ENCODE data around the gene ADARB2. TPM values are rescaled to one million over a fixed set of nuclear protein-coding genes. Genes with fewer than 3 reads are reported as not detected.

ADARB2 gene
- total and polyA plus RNA-seq, 10 of the 15 experiments (the other 5 are each of a cell fraction or from before 2014, with no cell fraction given), result 0.02 to 4.1 (median 0.76) TPM

- ChIA-PET SMC1A (ENCODE audit: uncharacterized antibody, unreplicated experiment) (no interaction called here), POLR2A (no interaction called here), RAD21 (ENCODE audit: unreplicated experiment) (no interaction called here), CTCF (no interaction called here)
- ATAC-seq, result no peak
- TF ChIP-seq STAT3 (IDR thresholded peaks at IDR 0.05; ENCODE audit: low read depth, low read length), result no peak
- intact Hi-C loops (cut with micrococcal nuclease; ENCODE audit: unreplicated experiment), result no loop called here
- no peak overlapping the region for H3K9ac ChIP-seq (ENCODE audit: control insufficient read depth, insufficient read depth, low read length)
- no peak overlapping the region for H3K4me2 ChIP-seq (ENCODE audit: control insufficient read depth, insufficient read depth)
- H4K20me1 ChIP-seq (ENCODE audit: control insufficient read depth, insufficient read depth), result no peaks in the 10 kb centered on the region
- H3K27me3 ChIP-seq (replicated peaks in 1 of 2; ENCODE audit: control insufficient read depth in 2 of 2, insufficient read depth in 2 of 2, low read length in 1 of 2), result no peaks in the 10 kb centered on the region
- DNase-seq (ENCODE audit: low read depth, low spot score), result no peak
- H3K79me2 ChIP-seq (ENCODE audit: control insufficient read depth, insufficient read depth, low read length), result no peaks in the 10 kb centered on the region
- WGBS (ENCODE audit: insufficient coverage, insufficient replicate concordance, low lambda C conversion rate, missing lambda C conversion rate), result 48% methylated on average over 14 of the region's 14 CpGs
- H3K4me3 ChIP-seq, result no peak overlapping the region
- H3K9me3 ChIP-seq (replicated peaks; ENCODE audit: control insufficient read depth, insufficient read depth, low read length), result no peaks in the 10 kb centered on the region
- in situ Hi-C loops (cut with MboI), result no loop called here
- no peak overlapping the region for H2AFZ ChIP-seq (ENCODE audit: control insufficient read depth, low read depth, low read length)
- H3K27ac ChIP-seq (ENCODE audit: control insufficient read depth, insufficient read depth), result no peak overlapping the region
- no peak for FAIRE-seq
- no TSS peak for BruUV-seq (replicated peaks)
- H3K4me1 ChIP-seq (ENCODE audit: control insufficient read depth, insufficient read depth, low read length), result no peaks in the 10 kb centered on the region
- H3K36me3 ChIP-seq (ENCODE audit: control insufficient read depth in 2 of 2, insufficient read depth in 2 of 2, low read length in 1 of 2), result no peaks in the 10 kb centered on the region
These were observed 508.8 kb downstream of the ADARB2 start for GRCh38 chr10:1228467-1228975.

GRCh38 chr10:1227510-1228402 lies 509.6 kb downstream of the ADARB2 start:
- no TSS peak for BruUV-seq (replicated peaks)
- WGBS (ENCODE audit: insufficient coverage, insufficient replicate concordance, low lambda C conversion rate, missing lambda C conversion rate), result 25% methylated on average over 9 of the region's 9 CpGs
- no peak for TF ChIP-seq TARDBP (IDR thresholded peaks at IDR 0.05; ENCODE audit: borderline replicate concordance)
- no peak for TF ChIP-seq BHLHE40 (IDR thresholded peaks at IDR 0.05; ENCODE audit: borderline replicate concordance in 1 of 2, low read depth in 2 of 2, low read length in 1 of 2)
- no peak for TF ChIP-seq PBX3 (IDR thresholded peaks at IDR 0.05; ENCODE audit: insufficient replicate concordance, low read depth, low read length)
- no peak for TF ChIP-seq RFX5 (IDR thresholded peaks at IDR 0.05; ENCODE audit: low read depth, low read length)
- no peak for TF ChIP-seq CTCF (IDR thresholded peaks at IDR 0.05 in 2 of 3, conservative IDR thresholded peaks at IDR 0.05 in 1 of 3; ENCODE audit: control insufficient read depth in 2 of 3, extremely low read depth in 1 of 3, insufficient read depth in 1 of 3, low read depth in 3 of 3, low read length in 3 of 3)
- TF ChIP-seq YY1 (IDR thresholded peaks at IDR 0.05; ENCODE audit: low read depth, low read length), result no peak
- 0 out of 2 replicates have a peak, but pooled peaks have one; percentile 27 for TF ChIP-seq RAD21 (IDR thresholded peaks at IDR 0.05; ENCODE audit: insufficient read depth, low read depth, low read length)
- TF ChIP-seq IKZF2 (IDR thresholded peaks at IDR 0.05), result no peak
- 0 out of 2 replicates have a peak, but pooled peaks have one; percentile 28 for TF ChIP-seq ATF7 (IDR thresholded peaks at IDR 0.05; ENCODE audit: low read depth)
- no peak for TF ChIP-seq SP1 (IDR thresholded peaks at IDR 0.05; ENCODE audit: low read depth, low read length)
- TF ChIP-seq MXI1 (IDR thresholded peaks at IDR 0.05; ENCODE audit: low read depth, low read length), result no peak
- SMC1A ChIA-PET (ENCODE audit: uncharacterized antibody, unreplicated experiment), result no interaction called here
- Histone ChIP-seq H3K36me3 (ENCODE audit: control insufficient read depth in 2 of 2, insufficient read depth in 2 of 2, low read length in 1 of 2) (no peaks in the 10 kb centered on the region), H3K4me1 (ENCODE audit: control insufficient read depth, insufficient read depth, low read length) (no peaks in the 10 kb centered on the region), H3K9ac (ENCODE audit: control insufficient read depth, insufficient read depth, low read length) (no peak overlapping the region), H3K27ac (ENCODE audit: control insufficient read depth, insufficient read depth) (no peak overlapping the region), H3K27me3 (replicated peaks in 1 of 2; ENCODE audit: control insufficient read depth in 2 of 2, insufficient read depth in 2 of 2, low read length in 1 of 2) (no peaks in the 10 kb centered on the region), H2AFZ (ENCODE audit: control insufficient read depth, low read depth, low read length) (no peak overlapping the region), H3K9me3 (replicated peaks; ENCODE audit: control insufficient read depth, insufficient read depth, low read length) (no peaks in the 10 kb centered on the region), H4K20me1 (ENCODE audit: control insufficient read depth, insufficient read depth) (no peaks in the 10 kb centered on the region), H3K79me2 (ENCODE audit: control insufficient read depth, insufficient read depth, low read length) (no peaks in the 10 kb centered on the region), H3K4me2 (ENCODE audit: control insufficient read depth, insufficient read depth) (no peak overlapping the region), H3K4me3 (no peak overlapping the region)
- RAD21 ChIA-PET (ENCODE audit: unreplicated experiment), result no interaction called here
- no peak for FAIRE-seq
- in situ Hi-C loops (cut with MboI) (no loop called here), intact Hi-C loops (cut with micrococcal nuclease; ENCODE audit: unreplicated experiment) (no loop called here)
- DNase-seq (ENCODE audit: low read depth, low spot score), result no peak
- CTCF ChIA-PET, result no interaction called here
- no peak for ATAC-seq
- POLR2A ChIA-PET, result no interaction called here

Data from GM12878 (cell line).